Stimulated activated CD8-positive, alpha-beta memory T cell treated with anti-CD3 and anti-CD28 coated beads, Interleukin-7, amount 100 ng/mL, for 24 hours (primary cell): ENCODE measurements around the gene GPHN.
"Not testable (repeated sequence)": the region's sequence is repeated elsewhere in the genome, so short reads cannot be mapped to it uniquely, and the experiment has no call there.

Source experiments
- DNase-seq: peaks from one replicate; pipeline ENCODE4 v3.0.0-alpha.2; 2020; ENCODE audit warnings: low read depth

Gene GPHN

DNA sequence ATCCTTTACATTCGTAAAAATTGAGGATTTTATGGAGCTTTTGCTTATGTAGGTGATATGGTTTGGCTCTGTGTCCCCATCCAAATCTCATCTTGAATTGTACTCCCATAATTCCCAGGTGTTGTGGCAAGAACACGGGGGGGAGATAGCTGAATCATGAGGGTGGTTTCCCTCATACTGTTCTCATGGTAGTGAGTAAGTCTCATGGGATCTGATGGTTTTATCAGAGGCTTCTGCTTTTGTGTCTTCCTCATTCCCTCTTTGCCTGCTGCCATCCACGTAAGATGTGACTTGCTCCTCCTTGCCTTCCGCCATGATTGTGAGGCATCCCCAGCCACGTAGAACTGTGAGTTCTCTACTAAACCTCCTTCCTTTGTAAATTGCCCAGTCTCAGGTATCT lies 5.1 kb upstream of the GPHN start:
- DNase-seq, result not testable (repeated sequence)

DNA sequence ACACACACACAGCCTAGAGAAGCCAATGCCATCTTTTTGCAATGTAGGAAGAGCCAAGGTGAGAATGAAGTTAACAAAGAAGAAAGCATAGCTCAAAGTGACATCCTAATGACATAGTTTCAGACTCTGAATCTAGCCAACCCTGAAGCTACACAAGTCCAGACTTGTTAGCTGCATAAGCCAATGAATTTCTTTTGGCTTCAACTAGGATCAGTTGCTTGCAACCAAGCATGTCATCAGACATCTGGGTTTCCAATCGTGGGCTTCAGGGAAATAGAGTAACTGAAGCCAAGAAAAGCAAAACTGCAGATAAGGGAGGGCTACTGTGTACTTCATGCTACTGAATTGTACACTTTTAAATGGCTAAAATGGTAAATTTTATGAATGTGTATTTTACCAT lies 4.4 kb upstream of the GPHN start:
- DNase-seq, result no peak

DNA sequence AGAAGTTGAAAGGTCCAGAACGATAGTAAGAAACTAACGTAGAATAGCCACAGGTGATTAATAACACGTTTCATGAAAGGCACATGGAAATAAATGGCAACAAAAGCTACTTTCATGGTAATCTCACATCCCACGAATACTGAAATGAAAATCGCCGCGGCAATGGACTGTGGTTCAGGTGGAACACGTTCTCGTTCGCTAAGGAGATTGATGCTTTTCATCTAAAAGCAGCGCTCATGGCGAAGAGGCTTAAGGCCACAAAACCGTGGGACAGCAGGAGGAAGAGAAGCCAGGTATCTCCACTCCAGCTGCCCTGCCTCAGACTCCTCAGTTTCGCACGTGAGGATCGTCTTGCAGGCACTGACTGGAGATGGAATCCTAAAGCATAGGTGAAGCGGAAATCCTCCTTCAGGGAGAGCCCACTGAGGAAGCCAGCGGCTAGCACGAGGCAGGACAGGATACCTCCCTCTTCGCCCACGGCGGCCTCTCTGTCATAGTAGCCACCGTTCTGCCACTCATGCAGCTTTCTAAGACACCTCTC lies 696 bp upstream of the GPHN start:
- no peak for DNase-seq

DNA sequence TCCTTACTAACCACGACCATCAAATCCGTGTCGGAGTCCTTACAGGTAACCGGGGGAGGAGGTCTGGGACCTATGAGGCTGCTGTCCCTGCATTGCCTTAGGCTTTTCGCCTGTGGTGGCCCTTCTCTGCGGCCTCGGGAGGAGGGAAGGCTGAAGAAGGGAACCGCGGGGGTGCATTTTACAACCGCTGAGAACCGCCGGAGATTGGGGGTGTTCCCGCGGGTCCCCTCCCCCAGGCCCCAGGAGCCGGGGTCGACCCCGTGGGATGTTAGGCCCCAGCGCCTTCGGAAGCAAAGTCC lies 549 bp downstream of the GPHN start:
- peak; percentile 3 for DNase-seq

DNA sequence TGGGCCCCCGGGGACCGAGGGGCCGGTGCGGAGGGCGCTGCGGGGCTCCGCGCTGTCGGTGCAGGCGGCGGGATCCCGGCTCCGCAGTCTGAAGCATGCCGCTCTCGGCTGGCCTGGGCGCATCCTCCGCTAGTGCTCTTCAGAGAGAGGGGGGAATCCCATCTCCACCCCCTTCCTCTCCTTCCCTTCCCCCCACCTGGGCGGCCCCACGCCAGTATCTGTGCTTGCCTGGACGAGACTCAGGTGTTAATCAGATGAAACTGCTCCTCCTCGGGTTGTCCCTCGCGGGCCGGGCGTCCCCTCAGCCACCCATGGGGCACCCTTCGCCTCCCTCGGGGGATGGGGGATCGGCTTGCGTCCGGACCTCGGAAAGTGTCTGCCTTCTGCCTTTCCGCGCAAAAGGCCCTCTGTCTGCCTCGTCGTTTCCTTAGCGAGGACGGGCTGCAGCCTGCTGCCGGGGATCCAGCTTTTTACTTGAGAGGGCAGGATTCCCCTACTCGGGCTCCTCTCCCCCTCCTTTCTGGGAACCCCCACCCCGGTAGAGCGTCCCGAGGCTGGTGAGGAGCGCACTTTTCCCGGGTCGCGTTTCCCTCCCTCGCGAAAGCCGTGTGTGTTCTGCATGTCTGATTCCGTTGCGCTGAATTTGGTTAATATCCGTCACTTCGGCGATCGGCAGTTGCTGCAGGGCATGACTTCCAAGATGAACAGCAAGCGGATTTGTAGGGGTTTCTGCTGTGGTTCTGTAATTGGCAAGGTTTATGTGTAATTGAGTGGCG lies 1.1 kb downstream of the GPHN start:
- DNase-seq, result peak; percentile 8

DNA sequence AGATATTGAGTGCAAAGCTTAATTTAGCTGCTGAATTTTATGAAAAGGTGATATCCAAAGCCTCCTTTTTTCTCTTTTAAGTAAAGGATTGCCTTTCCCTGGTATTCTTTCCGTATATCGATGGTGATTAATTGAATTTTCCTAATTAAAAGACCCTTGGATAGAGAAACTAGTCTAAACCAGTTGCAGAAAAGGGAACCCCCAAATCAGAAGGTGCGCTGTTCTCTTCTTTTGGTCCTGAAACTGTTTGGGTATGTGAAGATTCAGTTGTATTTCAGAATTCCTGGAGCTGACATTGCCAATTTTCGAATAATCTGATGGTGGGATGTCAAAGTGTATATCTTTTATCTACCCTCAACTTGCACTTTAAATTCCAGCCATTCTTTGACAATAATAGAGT lies 1.9 kb downstream of the GPHN start:
- DNase-seq, result no peak

DNA sequence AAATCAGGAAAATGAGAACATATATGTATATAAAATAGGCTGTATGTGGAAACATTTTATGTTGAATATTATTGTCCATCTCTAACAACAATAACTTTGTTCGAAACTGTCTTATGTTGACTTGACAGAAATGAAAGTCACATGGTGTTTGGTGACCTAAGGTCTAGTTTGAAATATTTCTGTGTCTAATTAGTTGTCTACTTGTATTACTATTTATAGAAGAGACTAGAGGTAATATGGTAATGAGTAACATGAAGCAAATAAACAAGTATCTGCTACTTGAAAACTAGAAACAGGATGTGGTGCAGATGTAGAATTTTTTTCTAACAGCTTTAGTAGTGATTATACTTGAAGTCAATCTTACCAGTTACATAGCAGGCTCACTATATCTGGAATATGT lies 3.9 kb downstream of the GPHN start:
- no peak for DNase-seq

DNA sequence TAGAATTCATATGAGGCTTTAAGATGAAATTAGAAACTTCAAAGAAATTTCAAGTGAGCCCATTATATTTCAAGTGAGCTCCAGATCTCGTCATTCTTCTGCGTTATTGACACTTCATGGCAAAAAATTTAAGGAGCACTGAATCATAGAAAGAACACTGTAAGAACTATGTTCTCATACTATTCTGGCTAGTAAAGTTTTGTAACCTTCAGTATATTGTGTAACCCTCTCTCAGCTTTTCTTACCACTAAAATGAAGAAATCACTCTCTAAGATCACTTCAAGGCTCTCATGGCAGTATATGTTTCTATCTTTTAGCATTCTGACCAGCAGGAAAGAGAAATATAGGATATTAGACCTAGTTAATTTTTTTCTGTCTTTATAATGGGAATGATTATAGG lies 6.3 kb downstream of the GPHN start:
- DNase-seq, result no peak

DNA sequence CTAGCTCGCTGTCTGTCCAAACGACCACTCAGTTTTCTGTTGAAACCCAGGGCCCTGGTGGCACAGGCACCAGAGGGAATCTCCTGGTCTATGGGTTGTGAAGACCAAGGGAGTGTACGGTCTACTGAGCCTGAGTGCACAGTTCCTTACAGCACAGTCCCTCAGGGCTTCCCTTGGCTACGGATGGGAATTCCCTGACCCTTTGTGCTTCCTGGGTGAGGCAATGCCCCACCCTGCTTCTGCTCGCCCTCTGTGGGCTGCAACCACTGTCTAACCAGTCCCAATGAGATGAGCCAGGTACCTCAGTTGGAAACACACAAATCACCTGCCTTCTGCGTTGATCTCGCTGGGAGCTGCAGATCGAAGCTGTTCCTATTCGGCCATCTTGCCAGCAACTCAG lies 22.6 kb downstream of the GPHN start:
- no peak for DNase-seq

DNA sequence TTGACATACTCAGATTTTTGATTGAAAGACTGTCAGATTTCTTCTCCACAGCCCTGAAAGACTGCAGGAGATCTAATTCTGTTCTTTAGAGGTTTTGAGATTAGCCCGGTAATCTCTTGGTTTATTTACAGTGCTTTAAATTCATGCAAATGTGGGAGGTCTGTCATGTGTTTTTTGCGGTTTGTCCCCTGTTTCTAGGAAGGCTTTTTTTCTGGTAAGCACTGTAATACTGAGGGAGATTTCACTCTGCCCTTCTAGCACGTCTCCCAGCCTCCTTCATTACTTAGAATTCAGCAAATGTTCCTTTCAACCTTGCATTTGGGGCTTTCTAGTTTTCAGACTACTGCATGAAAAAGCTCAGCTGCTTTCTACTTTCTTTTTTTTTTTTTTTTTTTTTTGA lies 31.1 kb downstream of the GPHN start:
- DNase-seq, result no peak

DNA sequence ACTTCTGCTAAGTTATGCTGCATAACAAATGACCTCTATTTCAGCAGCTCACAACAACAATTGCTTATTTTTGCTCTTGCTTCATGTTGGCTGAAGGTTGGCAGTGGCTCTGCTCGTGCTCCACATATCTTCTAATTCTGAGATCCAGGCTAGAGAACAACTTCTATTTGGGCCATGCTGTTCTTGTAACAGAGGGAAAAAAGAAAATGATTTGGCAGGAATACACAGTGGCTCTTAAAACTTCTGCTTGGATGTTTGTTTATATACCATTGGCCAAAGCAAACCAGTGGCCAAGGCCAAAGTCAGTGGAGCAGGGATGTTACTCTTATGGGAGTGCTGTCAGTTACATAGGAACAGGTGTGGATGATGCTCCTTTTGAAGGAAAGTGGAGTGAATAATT lies 32.1 kb downstream of the GPHN start:
- no peak for DNase-seq

DNA sequence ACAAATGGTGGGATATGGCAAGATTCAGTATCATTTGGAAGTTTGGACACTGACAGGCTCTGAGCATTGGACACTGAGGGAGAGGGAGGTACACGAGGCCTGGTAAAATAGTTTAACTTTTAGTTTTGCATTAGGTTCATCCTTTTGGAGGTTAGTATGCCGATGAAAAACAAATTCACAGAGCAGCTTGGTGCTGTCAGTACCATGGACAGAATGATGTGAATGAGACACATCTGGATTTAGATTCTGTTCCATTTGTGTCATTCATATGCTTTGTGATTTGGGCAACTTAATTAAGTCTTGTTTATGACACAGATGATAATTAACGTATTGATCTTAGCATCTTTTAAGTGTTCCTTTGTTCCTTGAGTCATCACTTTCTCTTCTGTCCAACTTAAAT lies 33.7 kb downstream of the GPHN start:
- DNase-seq, result no peak

DNA sequence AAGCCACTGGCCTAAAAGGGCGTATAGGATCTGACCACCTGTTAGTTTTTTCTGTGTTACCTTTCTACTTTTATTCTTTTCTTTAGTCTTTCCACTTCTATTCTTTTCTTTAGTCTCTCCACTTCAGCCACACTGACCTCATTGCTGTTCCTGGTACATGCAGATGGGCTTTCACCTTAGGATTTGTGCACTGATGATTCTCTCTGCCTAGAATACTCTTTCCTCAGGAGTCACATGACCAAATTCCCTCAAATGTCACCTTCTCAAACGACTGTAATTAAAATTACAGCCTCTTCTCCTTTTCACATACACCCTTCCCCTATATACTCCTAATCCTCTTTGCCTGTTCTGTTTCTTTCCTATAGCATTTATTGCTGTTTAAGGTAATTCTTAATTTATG lies 36.0 kb downstream of the GPHN start:
- no peak for DNase-seq

DNA sequence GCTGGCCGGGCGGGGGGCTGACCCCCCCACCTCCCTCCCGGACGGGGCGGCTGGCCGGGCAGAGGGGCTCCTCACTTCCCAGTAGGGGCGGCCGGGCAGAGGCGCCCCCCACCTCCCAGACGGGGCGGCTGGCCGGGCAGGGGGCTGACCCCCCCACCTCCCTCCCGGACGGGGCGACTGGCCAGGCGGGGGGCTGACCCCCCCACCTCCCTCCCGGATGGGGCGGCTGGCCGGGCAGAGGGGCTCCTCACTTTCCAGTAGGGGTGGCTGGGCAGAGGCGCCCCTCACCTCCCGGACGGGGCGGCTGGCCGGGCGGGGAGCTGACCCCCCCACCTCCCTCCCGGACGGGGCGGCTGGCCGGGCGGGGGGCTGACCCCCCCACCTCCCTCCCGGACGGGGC lies 37.2 kb downstream of the GPHN start:
- DNase-seq, result not testable (repeated sequence)

DNA sequence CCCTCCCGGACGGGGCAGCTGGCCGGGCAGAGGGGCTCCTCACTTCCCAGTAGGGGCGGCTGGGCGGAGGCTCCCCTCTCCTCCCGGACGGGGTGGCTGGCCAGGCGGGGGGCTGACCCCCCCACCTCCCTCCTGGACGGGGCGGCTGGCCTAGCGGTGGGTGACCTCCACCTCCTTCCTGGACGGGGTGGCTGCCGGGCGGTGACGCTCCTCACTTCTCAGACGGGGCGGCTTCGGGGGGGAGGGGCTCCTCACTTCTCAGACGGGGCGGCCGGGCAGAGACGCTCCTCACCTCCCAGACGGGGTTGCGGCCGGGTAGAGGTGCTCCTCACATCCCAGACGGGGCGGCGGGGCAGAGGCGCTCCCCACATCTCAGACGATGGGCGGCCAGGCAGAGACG lies 37.8 kb downstream of the GPHN start:
- DNase-seq, result not testable (repeated sequence)

DNA sequence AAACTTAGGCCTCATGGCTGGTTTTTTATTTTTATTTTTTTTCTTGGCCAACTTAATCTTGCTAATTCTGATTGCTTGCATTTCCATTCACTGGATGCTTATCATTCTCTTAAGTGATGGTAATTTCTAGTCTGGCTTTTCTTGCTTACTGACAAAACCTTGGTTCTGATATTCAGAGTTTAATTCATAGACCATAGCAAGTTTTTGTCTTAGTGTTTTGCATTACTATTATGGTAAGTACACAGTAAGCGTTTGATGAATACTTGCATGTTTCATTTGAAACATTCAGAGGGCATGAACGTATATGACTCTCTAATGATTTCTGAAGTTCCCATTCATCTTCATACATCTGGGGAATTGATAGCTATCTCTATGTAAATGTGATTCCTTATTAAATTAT lies 55.8 kb downstream of the GPHN start:
- DNase-seq, result no peak

DNA sequence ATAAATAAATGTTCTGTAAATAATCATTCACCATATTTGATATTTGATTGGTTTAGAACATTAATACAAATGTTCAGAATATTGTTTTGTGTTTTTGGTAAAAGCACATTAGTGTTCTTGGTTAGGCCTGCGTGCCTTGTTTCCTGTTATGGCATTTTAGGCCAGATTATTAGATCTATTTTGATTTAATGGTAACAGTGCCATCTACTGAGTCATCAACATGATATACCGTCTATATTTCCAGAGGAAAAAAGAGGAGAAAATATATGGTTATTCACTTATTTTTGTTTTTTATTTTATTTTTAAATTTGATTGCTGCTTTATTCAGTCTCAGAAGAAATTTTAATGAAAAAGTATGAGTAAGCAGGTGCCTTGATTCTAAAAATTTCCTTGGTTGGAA lies 60.3 kb downstream of the GPHN start:
- DNase-seq, result no peak

DNA sequence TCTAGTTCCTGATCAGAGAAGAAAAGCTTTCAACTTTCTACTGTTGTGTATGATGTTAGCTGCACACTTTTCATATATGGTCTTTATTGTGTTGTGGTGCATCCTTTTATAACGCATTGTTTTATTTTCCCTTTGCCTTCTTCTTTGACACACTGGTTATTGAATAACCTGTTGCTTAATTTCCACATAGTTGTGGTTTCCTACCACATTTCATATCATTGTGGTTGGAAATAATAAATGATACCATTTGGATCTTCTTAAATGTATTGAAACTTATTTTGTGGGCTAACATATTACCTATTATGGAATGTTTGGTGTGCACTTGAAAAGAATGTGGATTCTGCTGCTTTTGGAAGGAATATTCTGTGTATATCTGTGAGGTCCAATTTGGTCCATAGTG lies 64.9 kb downstream of the GPHN start:
- DNase-seq, result no peak

DNA sequence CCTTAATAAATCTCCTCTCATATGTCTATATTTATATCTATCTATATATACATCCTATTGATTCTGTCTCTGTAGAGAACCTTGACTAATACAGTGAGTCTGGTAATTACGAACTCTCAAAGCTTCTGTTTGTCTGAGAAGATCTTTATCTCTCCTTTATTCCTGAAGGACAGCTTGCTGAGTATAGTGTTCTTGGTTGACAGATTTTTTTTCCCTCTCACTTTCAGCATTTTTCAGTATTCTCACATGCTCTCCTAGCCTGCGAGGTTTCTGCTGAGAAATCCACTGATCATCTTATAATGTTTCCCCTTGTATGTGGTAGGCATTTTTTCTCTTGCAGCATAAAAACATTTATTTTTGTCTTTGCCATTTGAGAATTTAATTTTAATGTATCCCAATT lies 67.1 kb downstream of the GPHN start:
- DNase-seq, result no peak

DNA sequence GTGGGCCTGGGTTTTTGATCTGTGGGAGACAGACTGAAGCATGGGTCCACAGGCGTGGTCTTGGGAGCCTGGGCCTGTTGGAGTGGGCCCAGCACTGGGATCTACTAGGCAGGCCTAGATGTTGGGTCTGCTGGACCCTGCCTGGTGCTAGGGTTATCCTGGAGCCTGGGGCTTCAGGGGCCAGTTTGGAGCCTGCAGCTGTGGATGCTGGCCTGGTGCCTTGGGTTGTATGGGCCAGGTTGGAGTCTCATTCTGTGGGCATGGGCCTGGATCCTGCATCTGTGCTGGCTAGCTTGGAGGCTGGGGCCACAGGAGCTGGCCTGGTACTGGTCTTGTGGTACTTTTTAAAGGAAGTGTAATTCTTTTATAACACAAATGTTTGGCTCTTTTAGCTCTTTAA lies 68.0 kb downstream of the GPHN start:
- no peak for DNase-seq

DNA sequence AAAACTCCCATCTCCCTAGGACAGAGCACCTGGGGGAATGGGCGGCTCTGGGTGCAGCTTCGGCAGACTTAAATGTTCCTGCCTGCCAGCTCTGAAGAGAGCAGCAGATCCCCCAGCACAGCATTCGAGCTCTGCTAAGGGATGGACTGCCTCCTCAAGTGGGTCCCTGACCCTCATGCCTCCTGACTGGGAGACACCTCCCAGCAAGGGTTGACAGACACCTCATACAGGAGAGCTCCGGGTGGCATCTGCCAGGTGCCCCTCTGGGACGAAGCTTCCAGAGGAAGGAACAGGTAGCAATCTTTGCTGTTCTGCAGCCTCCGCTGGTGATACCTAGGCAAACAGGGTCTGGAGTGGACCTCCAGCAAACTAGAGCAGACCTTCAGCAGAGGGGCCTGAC lies 79.8 kb downstream of the GPHN start:
- DNase-seq, result not testable (repeated sequence)

DNA sequence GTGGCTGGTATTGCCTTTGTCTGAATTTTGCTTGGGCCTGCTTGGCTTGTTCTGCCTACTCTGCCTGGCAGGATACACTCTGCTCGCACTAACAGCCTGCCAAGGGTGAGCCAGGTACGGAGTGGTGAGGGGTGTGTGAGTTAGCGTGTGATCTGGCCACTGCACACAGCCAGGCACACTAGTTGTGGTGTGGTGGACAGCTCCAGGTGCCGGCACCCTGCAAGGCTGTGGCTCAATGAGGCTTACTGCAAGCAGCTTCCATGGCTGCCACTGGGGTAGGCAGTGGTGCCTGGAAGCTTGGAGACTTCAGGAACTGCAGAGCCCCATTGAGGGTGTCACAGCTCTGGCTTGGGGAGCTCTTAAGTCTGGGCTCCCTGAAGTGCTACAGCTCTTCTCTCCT lies 87.4 kb downstream of the GPHN start:
- no peak for DNase-seq

DNA sequence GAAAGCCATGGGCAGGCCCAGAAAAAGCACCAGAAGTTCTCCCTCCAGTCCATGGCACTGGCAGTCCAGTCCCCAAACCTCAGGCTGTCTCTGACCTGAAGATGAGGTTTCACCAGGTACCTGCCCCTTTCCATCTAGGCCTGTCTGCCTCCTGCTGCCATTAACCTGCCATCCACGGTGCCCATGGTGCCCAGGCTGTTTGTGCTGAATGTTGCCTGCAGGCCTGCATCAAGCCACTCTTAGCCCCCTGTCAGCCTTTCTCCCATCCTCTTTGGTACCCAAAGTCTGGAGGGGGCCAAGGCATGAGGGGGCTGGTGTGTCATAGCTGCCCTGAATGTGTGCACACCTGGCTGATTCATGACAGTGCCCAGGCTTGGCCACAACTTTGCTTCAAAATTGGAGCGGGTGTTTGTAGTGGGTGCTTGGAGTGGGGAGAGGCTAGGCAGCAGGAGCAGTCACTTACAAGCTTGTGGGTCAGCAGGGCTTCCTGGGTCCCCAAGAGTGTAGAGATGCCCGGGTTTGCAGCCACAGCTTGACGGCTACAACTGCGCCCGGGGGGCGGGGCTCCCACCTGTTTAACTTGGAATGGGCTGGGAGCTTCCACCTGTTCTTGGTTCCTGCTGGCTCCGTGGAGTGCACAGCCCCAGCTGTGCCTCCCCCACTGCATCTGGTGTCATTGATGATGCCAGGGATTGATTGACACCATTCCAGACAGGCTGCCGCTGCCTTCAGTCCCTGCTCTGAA lies 88.5 kb downstream of the GPHN start:
- DNase-seq, result no peak

DNA sequence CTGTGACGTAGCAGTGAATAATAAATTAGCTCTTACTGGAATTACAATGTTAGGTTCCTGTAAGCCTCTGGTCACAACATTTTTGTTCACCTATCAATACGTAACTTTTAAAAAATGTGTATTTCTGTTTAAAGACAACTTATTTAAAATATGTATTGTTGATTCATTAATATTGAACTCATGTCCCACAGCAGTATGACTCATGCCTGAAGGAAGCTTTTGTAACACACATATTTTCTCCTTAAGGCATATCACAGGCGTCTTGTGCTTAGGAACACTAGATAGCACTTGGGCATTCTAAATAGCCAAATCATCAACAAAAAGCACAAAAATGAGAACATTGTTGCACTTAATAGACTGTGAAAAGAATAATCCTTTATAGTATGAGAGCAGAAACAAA lies 92.5 kb downstream of the GPHN start:
- no peak for DNase-seq
